ENCODE measurements around the gene FER.
"Not testable (repeated sequence)": the region's sequence is repeated elsewhere in the genome, so short reads cannot be mapped to it uniquely, and the experiment has no call there.

FER gene

GRCh38 chr5:108898707-108899106 lies 151.0 kb downstream of the FER start:
- no peak for DNase-seq

GRCh38 chr5:108899244-108899643 lies 151.5 kb downstream of the FER start:
- DNase-seq: not testable (repeated sequence)

DNA sequence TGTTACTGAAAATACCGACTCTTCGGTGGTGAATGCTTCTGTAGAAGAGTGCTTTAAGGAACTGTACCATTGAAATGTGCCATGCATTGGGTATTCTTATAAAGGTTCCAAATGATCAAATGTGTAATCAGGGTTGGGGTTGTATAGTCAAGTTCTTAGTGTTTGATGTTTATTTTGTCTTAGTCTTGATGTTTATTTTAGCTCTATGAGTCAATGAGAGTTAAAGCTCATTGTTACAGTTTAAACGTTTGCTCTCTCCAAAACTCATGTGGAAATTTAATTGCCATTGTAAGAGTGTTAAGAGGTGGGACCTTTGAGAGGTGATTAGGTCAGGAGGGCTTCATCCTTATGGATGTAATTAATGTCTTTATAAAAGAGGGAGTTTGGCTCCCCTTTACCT lies 153.0 kb downstream of the FER start:
- no peak for DNase-seq

DNA sequence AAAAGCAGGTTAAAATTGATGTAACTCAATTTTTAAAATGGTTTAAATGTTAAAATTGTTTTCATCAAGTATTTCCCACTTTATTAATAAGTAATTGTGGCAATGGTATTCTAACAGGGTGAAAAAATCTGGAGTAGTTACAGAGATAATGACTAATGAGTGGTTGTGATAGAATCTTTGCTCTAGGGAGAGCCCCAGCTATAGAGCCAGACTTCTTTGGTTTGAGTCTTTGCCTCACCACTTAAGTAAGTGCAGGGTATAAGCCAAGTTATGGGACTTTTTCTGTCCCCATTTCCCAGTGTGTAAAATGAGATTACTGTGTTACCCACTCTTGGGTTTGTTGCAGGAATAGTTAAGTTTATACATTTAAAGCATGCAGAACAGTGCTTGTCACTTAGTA lies 158.1 kb downstream of the FER start:
- DNase-seq: no peak

DNA sequence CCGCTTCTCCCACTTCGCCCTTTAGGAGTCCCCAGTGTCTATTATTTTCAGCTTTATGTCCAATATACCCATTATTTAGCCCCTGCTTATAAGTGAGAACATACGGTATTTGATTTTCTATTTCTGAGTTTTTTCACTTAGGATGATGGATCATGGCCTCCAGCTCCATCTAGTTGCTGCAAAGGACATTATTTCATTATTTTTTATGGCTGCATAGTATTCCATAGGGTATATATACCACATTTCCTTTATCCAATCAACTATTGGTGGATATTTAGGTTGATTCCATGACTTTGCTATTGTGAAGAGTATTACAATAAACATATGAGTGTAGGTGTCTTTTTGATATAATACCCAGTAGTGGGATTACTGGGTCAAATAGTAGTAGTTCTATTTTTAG lies 162.9 kb downstream of the FER start:
- DNase-seq: no peak

DNA sequence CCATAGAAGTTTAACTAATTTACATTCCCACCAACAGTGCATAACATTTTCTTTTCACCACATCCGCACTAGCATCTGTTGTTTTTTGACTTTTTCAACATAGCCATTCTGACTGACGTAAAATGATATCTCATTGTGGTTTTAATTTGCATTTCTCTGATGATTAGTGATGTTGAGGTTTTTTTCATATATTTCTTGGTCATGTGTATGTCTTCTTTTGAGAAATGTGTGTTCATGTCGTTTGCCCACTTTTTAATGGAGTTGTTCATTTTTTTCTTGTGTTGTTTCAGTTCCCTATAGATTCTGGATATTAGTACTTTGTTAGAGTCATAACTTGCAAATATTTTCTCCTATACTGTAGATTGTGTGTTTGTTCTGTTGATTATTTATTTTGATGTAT lies 163.4 kb downstream of the FER start:
- no peak for DNase-seq

GRCh38 chr5:108917596-108917995 lies 169.9 kb downstream of the FER start:
- no peak for DNase-seq

GRCh38 chr5:108919591-108920326 lies 172.1 kb downstream of the FER start:
- DNase-seq: peak; percentile 10

DNA sequence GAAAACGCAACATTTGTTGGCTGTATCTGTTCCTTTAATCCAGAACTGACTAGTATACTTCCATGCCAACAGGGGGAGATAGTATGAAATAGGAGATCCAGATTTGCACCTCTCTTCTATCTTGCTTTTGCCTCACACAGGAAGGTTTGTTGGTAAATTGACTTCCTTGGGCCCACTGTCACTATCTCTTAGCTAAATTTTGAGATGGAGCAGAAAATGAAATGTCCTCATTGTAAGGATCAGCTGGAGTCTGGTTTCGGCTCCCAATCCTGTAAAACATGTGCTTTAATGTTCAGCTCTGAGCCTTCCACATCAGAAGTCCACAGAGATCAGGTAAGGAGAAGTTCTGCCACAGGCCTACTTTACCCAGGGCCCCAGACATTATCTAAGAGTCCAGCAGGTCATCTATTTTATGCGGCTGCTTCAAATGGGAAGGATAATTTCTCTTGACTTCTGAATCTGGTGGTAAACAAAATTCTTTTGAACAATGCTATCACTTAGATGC lies 176.8 kb downstream of the FER start:
- no peak for DNase-seq

DNA sequence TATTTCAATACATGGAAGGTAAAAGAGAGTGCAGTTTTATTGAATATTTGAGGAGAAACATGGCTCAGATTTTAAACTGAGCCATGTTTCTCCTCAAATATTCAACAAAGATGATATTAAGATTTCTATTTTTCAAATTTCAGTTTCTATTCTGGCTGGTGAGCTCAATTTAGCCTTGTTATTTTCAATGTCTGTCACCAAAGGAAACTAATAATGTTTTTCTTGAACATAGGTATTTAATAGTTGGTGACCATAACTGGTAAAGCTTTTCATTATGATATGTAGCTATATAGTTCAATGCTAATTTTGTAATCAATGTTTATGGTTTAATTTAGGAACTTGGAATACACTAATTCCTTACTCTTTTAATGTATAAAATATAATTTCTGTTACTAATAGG lies 177.4 kb downstream of the FER start:
- DNase-seq: no peak

DNA sequence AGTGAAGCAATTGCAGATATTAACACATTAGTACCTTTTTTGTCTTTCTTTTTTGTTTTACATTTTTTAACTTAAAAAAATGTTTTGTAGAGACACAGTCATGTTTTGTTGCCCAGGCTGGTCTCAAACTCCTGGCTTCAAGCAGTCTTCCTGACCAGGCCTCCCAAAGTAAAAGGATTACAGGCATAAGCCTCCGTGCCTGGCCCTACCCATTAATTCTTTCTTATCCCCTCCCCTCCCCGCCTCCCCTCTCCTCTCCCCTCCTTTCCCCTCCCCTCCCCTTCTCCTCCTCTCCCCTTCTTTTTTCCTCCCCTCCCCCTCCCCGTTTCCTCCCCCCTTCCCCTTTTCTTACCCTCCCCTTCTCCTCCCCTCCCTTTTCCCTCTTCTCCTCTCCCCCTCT lies 182.4 kb downstream of the FER start:
- DNase-seq: no peak

DNA sequence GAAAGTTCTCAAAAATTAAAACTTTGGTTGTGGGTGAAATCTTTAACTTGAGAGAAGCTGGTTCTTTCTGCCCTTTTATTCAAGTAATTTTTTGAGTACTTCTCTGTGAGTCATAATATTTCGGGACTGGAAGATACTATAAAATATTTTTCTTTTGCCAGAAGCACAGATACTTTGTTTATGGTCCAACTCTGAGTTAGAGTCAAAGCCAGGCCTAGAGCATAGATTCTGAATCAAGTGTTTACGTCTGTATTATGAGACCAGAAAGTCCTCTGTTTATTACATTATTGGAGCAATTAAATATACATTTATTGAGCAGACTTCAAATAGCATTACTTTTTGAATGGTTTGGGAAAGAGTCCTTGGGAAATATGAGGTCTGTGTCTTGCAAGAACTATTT lies 187.9 kb downstream of the FER start:
- DNase-seq: no peak

GRCh38 chr5:108937221-108937620 lies 189.5 kb downstream of the FER start:
- DNase-seq: no peak

DNA sequence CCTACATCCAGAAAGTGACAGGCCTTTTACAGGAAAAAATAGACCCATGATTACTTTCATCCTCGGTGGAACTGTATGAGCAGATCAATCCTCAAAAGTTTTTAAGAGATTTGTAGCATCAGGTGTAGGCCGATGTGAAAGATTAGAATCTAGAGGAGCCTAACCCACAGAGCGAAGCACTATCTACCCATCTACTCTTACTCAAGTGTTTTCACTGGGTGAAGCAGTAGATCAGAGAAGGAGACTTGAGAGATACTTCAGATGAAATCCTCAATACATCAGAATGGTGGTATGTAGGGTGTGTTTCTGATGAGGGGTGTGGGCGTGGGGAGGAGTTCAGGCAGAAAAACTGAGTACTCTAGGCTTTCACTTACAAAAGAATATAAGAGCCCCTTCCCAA lies 192.8 kb downstream of the FER start:
- DNase-seq: no peak

GRCh38 chr5:108941746-108942145 lies 194.0 kb downstream of the FER start:
- no peak for DNase-seq

DNA sequence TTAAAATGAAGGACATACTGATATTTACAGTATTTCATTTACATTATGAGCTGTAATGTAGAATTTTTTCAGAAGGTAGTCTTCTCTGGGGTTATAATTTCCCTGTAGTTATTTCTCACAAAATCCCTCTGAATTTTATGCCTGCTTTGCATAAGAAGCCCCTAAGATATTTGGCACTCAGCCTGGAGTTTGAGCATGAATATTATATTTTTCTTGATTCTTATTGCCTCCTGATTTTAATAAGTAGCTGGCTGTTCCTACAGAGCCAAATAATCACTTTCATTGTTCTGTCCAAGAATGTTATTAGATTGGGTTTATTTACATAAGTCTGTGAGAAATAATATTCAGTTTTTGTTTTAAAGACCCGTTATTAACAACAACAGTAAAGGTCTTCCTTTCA lies 195.0 kb downstream of the FER start:
- no peak for DNase-seq

DNA sequence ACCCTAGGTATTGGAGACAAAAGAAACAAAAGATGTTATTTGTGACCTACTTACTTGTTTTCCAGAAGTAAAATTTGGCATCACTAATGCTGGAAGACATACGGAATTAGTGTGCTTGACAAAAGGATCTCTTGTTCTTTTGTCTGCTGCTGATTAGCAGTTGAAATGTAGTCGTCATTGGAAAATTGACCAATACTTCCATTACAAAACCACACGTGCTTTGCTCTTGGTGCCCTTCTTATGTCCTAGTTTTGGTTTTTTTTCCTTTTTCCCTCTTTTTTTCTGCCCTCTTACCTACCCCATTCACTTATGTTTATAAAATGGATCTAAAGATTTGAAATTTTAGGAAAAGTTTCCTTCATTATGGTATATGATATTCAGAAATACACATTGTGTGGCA lies 197.4 kb downstream of the FER start:
- DNase-seq: no peak

DNA sequence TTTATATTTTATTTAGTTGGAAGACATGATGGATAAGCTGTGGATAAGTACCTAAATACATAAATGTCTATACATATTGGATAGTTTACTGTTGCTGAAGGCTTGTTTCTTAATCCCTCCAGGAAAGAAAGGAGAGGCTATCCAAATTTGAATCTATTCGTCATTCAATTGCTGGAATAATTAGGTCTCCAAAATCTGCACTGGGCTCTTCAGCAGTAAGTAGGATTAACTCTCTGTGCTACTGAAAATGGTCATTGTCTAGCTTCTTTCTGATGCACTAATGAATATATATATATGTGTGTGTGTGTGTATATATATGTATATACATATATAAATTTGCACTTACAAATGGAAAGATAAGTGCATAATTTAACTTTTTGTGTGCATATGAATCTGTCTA lies 198.3 kb downstream of the FER start:
- no peak for DNase-seq

DNA sequence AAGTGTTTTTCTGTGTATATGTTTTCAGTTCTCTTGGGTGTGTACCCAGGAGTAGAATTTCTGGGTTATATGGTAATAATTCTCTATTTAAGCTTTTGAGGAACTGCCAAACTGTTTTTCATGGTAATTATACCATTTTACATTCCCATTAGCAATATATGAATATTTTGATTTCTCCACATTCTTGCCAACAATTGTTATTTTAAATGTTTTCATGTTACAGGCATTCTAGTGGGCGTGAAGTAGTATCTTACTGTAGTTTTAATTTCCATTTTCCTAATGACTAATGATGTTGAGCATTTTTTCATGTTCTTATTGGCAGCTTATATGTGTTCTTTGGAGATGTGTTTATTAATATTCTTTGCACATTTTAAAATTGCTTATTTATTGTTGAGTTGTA lies 199.5 kb downstream of the FER start:
- DNase-seq: no peak

DNA sequence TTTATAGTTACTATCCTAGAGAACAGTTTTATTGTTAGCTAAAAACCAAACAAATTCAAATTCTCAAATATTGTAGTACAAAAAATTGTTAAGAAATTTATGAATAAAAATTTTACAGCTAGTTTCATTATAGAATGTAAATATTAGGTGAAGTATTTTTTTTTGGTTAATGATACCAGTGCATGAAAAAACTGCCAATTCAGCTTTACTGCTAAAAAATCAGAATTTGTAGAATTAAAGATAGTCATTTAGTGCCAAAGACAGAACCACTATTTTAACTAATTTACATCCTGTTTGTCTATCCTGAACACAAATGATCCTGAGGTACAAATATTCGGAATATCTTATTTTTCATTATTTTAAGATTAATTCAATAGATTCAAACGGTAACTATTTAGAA lies 202.6 kb downstream of the FER start:
- DNase-seq: no peak

- no peak for DNase-seq
These were observed 206.2 kb downstream of the FER start for GRCh38 chr5:108953940-108954339.

GRCh38 chr5:108957333-108957732 lies 209.6 kb downstream of the FER start:
- DNase-seq: no peak

GRCh38 chr5:108966910-108967309 lies 219.2 kb downstream of the FER start:
- no peak for DNase-seq

DNA sequence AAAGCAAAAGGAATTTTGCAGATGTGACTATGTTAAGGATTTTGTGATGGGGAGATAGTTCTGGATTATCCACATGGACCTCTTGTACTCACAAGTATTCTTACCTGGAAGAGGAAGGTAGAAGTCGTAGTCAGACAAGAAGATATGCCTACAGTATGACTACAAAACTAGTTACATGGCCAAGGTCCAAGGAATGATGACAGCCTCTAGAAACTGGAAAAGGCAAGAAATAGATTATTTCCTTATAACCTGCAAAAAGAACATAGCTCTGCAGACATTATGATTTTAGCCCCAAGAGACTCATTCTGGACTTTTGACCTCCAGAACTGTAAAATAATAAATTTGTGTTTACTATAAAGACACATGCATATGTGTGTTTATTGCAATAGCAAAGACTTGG lies 226.9 kb downstream of the FER start:
- no peak for DNase-seq

DNA sequence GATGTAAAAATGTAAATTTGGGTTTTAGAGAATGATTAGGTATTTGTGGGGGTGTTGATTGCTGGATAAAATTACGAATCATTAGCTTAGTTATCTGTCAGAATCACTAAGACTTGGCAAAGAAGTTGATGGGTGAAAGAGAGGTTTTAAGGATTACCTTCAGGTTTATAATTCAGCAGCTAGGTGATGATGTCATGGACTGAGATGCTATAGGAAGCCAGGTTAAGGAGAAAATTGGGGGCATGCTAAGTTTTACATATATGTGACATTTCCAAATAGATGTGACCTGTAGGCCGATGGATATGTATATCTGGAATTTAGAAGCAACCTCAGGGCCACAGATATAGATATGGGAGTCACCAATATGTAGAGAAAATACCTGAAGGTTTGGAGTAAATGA lies 228.0 kb downstream of the FER start:
- no peak for DNase-seq
